Urinary bladder (tissue), 4 donors: Measurements from ENCODE around the gene C5orf15. TPM values are rescaled to one million over a fixed set of nuclear protein-coding genes. Genes with fewer than 3 reads are reported as not detected.

ENCODE experiments used
- DNase-seq: peaks from one replicate; pipeline ENCODE4 v3.0.0-alpha.2; 2015; ENCODE audit errors: extremely low spot score
- H3K27ac ChIP-seq: one replicate; pipeline ENCODE4 v1.5.1; 2013; ENCODE audit warnings: low read depth, mild to moderate bottlenecking, moderate library complexity
- H3K36me3 ChIP-seq: one replicate; pipeline ENCODE4 v1.6.1; 2013; ENCODE audit warnings: mild to moderate bottlenecking, moderate library complexity; ENCODE audit not compliant: insufficient read depth
- H3K4me1 ChIP-seq: one replicate; pipeline ENCODE4 v1.6.1; 2013; ENCODE audit warnings: mild to moderate bottlenecking, moderate library complexity; ENCODE audit not compliant: insufficient read depth
- H3K4me3 ChIP-seq: one replicate; pipeline ENCODE4 v1.5.1; 2013; ENCODE audit warnings: low read depth, low read length
- WGBS: extraction: QIAGEN DNeasy Blood & Tissue Kit; methylation state at CpG from one replicate; pipeline ENCODE4 v1.1.7; 2013; 5-methylcytosine and 5-hydroxymethylcytosine counted together
- polyA plus RNA-seq: library from polyadenylated mRNA; stranded (reverse); fragments of 200-250 nt; gene quantifications from one replicate; pipeline ENCODE4 v1.2.3, GENCODE V29; 2013
- total RNA-seq: library from RNA; depleted of rRNA; stranded (reverse); fragments of >200 nt; gene quantifications from one replicate; pipeline ENCODE4 v1.2.3, GENCODE V29; 2014
- donor health status: healthy with polysubstance abuse.
- donor health status: healthy.

The C5orf15 gene
- total and polyA plus RNA-seq, 2 donors: 39.8 to 81.7 TPM

- Histone ChIP-seq H3K27ac (no peak overlapping the region), H3K4me3 (no peak overlapping the region), H3K4me1 (no peaks in the 10 kb centered on the region), H3K36me3 (no peaks in the 10 kb centered on the region)
- WGBS: 39% methylated on average over 5 of the region's 5 CpGs
- no peak for DNase-seq
Measured at GRCh38 chr5:133924221-133924920, 44.1 kb downstream of the C5orf15 start.

- Histone ChIP-seq H3K4me1 (no peaks in the 10 kb centered on the region), H3K27ac (no peak overlapping the region), H3K36me3 (no peaks in the 10 kb centered on the region), H3K4me3 (no peak overlapping the region)
- DNase-seq: no peak
- WGBS: 54% methylated on average over 5 of the region's 5 CpGs
Measured at GRCh38 chr5:133921979-133922378, 46.4 kb downstream of the C5orf15 start.

- Histone ChIP-seq H3K4me3 (no peak overlapping the region), H3K4me1 (no peaks in the 10 kb centered on the region), H3K27ac (no peak overlapping the region), H3K36me3 (no peaks in the 10 kb centered on the region)
- DNase-seq: no peak
- WGBS: 90% methylated on average over 7 of the region's 7 CpGs
Measured at GRCh38 chr5:133921069-133921468, 47.4 kb downstream of the C5orf15 start.

DNA sequence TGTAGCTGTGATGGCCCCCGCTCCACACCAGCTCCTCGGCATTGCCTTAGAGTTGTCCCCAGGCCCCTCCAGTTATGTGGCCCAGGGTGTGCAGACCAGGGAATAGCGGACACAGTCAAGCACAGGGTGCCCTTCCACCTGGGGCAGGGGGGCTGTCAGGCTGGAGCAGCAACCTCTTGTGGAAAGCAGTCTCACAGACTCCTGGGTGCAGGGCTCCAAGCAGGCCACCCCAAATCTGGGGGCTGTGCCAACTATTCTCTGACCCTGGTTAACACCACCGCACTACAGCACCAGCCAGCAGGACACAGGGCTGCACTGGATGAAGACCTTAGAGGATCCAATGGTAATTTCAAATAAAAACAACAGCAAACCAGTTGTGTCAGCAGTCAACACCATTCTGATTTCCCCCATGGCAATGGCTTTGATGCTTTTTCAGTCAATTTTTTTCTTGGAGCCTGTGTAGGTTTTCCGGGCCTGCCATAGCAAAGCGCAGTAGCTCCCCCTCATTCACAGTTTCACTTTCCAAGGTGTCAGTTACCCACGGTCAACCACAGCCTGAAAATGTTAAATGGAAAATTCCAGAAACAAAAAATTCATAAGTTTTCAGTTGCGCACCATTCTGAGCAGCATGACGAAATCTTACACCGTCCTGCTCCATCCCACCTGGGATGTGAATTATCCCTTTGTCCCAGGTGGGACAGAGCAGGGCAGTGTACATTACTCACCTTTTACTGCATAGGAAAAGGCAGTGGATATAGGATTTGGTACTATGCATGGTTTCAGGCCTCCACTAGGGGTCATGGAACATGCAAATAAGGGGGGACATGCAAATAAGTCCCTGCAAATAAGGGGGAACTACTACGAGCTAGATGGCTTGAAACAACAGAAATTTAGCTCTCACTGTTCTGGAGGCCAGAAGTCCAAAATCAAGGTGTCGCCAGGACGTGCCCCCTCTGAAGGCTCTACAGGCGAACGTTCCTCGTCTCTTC lies 49.0 kb downstream of the C5orf15 start:
- Histone ChIP-seq H3K36me3 (no peaks in the 10 kb centered on the region), H3K27ac (no peak overlapping the region), H3K4me3 (no peak overlapping the region), H3K4me1 (no peaks in the 10 kb centered on the region)
- DNase-seq: no peak
- WGBS: 96% methylated on average over 16 of the region's 16 CpGs

- Histone ChIP-seq H3K36me3 (no peaks in the 10 kb centered on the region), H3K27ac (no peak overlapping the region), H3K4me3 (no peak overlapping the region), H3K4me1 (no peaks in the 10 kb centered on the region)
- DNase-seq: no peak
- WGBS: 94% methylated on average over 10 of the region's 10 CpGs
Measured at GRCh38 chr5:133918731-133919130, 49.7 kb downstream of the C5orf15 start.

GRCh38 chr5:133918316-133918715 lies 50.1 kb downstream of the C5orf15 start:
- DNase-seq: no peak
- Histone ChIP-seq H3K4me1 (no peaks in the 10 kb centered on the region), H3K36me3 (no peaks in the 10 kb centered on the region), H3K27ac (no peak overlapping the region), H3K4me3 (no peak overlapping the region)
- 85% methylated on average over 10 of the region's 10 CpGs for WGBS

DNA sequence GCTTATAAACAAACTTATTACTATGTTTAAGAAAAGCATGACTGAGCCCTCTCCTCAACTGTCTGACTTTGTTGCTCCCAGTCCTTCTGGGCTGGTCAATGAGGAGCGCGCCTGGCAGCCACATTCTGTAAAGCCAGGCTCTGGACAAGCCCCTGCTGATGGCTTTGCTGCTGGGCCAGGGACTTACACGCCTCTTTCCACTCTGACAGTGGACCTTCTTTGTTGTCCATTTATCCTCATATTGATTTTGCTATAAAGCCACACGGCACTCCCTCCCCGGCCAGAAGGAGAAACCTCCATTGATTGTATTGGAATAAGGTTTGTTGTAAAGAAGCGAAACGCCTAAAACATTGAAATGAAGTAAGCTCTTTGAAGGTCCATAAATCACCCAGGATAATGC lies 50.6 kb downstream of the C5orf15 start:
- 81% methylated on average over 7 of the region's 7 CpGs for WGBS
- no peak for DNase-seq
- Histone ChIP-seq H3K4me1 (no peaks in the 10 kb centered on the region), H3K27ac (no peak overlapping the region), H3K4me3 (no peak overlapping the region), H3K36me3 (no peaks in the 10 kb centered on the region)

- no peak for DNase-seq
- H3K27ac ChIP-seq: no peak overlapping the region
- no peaks in the 10 kb centered on the region for H3K36me3 ChIP-seq
- 88% methylated on average over 6 of the region's 6 CpGs for WGBS
- no peaks in the 10 kb centered on the region for H3K4me1 ChIP-seq
- H3K4me3 ChIP-seq: no peak overlapping the region
Measured at GRCh38 chr5:133916914-133917313, 51.5 kb downstream of the C5orf15 start.

DNA sequence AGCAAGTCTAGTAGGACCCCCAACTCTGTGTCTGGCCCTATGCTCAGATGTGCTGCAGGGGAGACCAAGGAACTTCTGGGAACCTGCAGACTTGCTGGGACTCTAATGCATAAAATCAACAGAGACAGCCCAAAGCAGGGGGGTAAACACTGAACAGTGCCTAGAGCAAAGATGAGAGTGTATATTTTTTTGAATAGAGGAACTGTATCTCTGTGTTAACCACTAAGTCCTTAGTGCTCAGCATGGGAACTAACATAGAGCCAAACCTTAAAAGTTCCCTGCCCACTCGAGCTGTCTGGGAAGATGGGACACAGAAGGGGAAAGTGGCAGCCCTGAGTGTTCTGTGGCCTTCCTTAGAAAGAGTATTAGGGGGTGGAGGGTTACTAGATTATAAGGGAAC lies 51.9 kb downstream of the C5orf15 start:
- WGBS: 71% methylated on average over 1 of the region's 1 CpG
- H3K4me3 ChIP-seq: no peak overlapping the region
- no peak for DNase-seq
- no peaks in the 10 kb centered on the region for H3K36me3 ChIP-seq
- H3K4me1 ChIP-seq: no peaks in the 10 kb centered on the region
- H3K27ac ChIP-seq: no peak overlapping the region

DNA sequence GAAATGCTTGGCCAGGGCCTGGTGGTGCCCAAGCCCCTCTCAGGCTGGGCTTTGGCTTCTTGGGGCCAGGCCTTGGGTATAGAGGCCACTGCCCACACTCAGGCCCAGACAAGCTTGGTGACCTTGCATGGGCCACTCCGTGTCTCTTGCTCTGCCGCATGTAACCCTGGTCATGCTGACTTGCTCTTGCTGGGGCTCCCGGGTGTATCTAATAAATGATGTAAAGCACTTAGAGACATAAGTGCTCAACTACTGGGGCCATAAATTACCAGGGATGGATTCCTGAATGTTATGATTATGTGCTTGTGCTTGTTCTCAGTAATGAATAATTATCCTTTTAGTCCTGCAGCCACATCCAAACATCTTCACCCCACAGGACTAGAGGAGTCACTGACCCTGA lies 54.0 kb downstream of the C5orf15 start:
- no peak for DNase-seq
- H3K4me3 ChIP-seq: no peak overlapping the region
- no peak overlapping the region for H3K27ac ChIP-seq
- no peaks in the 10 kb centered on the region for H3K36me3 ChIP-seq
- H3K4me1 ChIP-seq: no peaks in the 10 kb centered on the region
- 84% methylated on average over 3 of the region's 3 CpGs for WGBS

- H3K36me3 ChIP-seq: no peaks in the 10 kb centered on the region
- 80% methylated on average over 8 of the region's 8 CpGs for WGBS
- no peak for DNase-seq
- H3K4me3 ChIP-seq: no peak overlapping the region
- H3K4me1 ChIP-seq: no peaks in the 10 kb centered on the region
- no peak overlapping the region for H3K27ac ChIP-seq
Measured at GRCh38 chr5:133913413-133914155, 54.8 kb downstream of the C5orf15 start.

- H3K27ac ChIP-seq: no peak overlapping the region
- H3K36me3 ChIP-seq: no peaks in the 10 kb centered on the region
- no peak for DNase-seq
- no peaks in the 10 kb centered on the region for H3K4me1 ChIP-seq
- H3K4me3 ChIP-seq: no peak overlapping the region
- 86% methylated on average over 10 of the region's 10 CpGs for WGBS
Measured at GRCh38 chr5:133912951-133913350, 55.5 kb downstream of the C5orf15 start.

GRCh38 chr5:133910571-133910970 lies 57.9 kb downstream of the C5orf15 start:
- Histone ChIP-seq H3K4me1 (no peaks in the 10 kb centered on the region), H3K4me3 (no peak overlapping the region), H3K36me3 (no peaks in the 10 kb centered on the region), H3K27ac (no peak overlapping the region)
- 62% methylated on average over 6 of the region's 6 CpGs for WGBS
- DNase-seq: no peak
